Caco-2 (cell line): Measurements from ENCODE around the gene AP2A2. TPM values are rescaled to one million over a fixed set of nuclear protein-coding genes. Genes with fewer than 3 reads are reported as not detected.
A peak's percentile ranks its signal among the peaks of the same experiment; 100 is the strongest.

Experiments used
- BruUV-seq: library from RNA; stranded (reverse); fragments of 400-500 nt; replicated peaks from 2 replicates; lab custom pipeline; 2021; lab: Mats Ljungman, UMichigan
- CTCF ChIA-PET: fragments of 300-600 bp; sonication (Branson Sonifier 250); formaldehyde crosslinking; loops from one replicate; lab custom pipeline; 2022; ENCODE audit warnings: antibody characterized with exemption; lab: Charles Lee
- POLR2A ChIA-PET: fragments of 300-600 bp; sonication (Branson Sonifier 250); formaldehyde crosslinking; loops from one replicate; lab custom pipeline; 2022; ENCODE audit warnings: antibody characterized with exemption; lab: Charles Lee
- DNase-seq, 2 experiments: peaks; one replicate each; pipeline versions ENCODE4 v3.0.0 to v3.0.0-alpha.2; 2020 to 2022
- H3K27me3 ChIP-seq: replicated peaks from 2 replicates; pipeline ENCODE4 v1.6.0; 2011; ENCODE audit warnings: low read length; ENCODE audit not compliant: control insufficient read depth, insufficient read depth
- H3K36me3 ChIP-seq: 2 replicates; pipeline ENCODE4 v1.5.1; 2011; ENCODE audit warnings: low read length; ENCODE audit not compliant: control insufficient read depth, insufficient read depth
- H3K4me1 ChIP-seq: fragments of 250-450 bp; sonication (Bioruptor Pico); 2 replicates; pipeline ENCODE4 v1.5.1; 2020; ENCODE audit warnings: mild to moderate bottlenecking
- H3K4me3 ChIP-seq: 2 replicates; pipeline ENCODE4 v1.5.1; 2011; ENCODE audit warnings: low read depth, mild to moderate bottlenecking, control low read depth, low read length
- H3K9me3 ChIP-seq: fragments of 250-450 bp; sonication (Bioruptor Pico); 2 replicates; pipeline ENCODE4 v1.5.1; 2020; ENCODE audit warnings: mild to moderate bottlenecking, moderate library complexity
- H3K27ac Mint-ChIP-seq: one replicate; pipeline ENCODE4 v1.8.0; 2022; ENCODE audit warnings: mixed read lengths; ENCODE audit not compliant: unreplicated experiment
- H3K27me3 Mint-ChIP-seq: one replicate; pipeline ENCODE4 v1.8.0; 2022; ENCODE audit warnings: mixed read lengths; ENCODE audit not compliant: insufficient read depth, unreplicated experiment
- H3K36me3 Mint-ChIP-seq: one replicate; pipeline ENCODE4 v1.8.0; 2022; ENCODE audit warnings: mild to moderate bottlenecking, mixed read lengths; ENCODE audit not compliant: insufficient read depth, unreplicated experiment
- H3K4me1 Mint-ChIP-seq: one replicate; pipeline ENCODE4 v1.8.0; 2022; ENCODE audit warnings: low read depth, mixed read lengths; ENCODE audit not compliant: unreplicated experiment
- H3K4me3 Mint-ChIP-seq: one replicate; pipeline ENCODE4 v1.8.0; 2022; ENCODE audit warnings: mild to moderate bottlenecking, moderate library complexity, mixed read lengths; ENCODE audit not compliant: unreplicated experiment
- H3K9me3 Mint-ChIP-seq: one replicate; pipeline ENCODE4 v1.8.0; 2022; ENCODE audit warnings: mixed read lengths; ENCODE audit not compliant: unreplicated experiment
- intact Hi-C: fragments of 100-400 bp; cut with micrococcal nuclease; formaldehyde crosslinking; loops from one replicate; pipeline ENCODE4 v1.10.0; 2022; ENCODE audit not compliant: unreplicated experiment
- total RNA-seq: library from RNA; stranded (reverse); gene quantifications from 2 replicates; pipeline ENCODE4 v1.2.3, GENCODE V29; 2022
- TF ChIP-seq, protein P1 (sequence below), 2 experiments: fragments of 200-600 bp in 1 of 2; IDR thresholded peaks; 1 replicate in 1 of 2; 2 replicates in 1 of 2; pipeline versions ENCODE4 v1.5.1 to v1.8.0; 2011 to 2022; ENCODE audit warnings: antibody characterized with exemption in 1 of 2, control low read depth in 1 of 2, inconsistent platforms in 1 of 2, low read depth in 1 of 2, low read length in 1 of 2, mild to moderate bottlenecking in 1 of 2, moderate library complexity in 1 of 2; ENCODE audit not compliant: insufficient read depth in 1 of 2, severe bottlenecking in 1 of 2, unreplicated experiment in 1 of 2

The AP2A2 gene
- total RNA-seq, 1 experiment from 2014 or later, result 130 TPM

GRCh38 chr11:995752-996420 lies 70.2 kb downstream of the AP2A2 start:
- H3K4me1 Mint-ChIP-seq, result peaks cover 9% of the 10 kb centered on the region
- DNase-seq, result no peak
- H3K27me3 Mint-ChIP-seq, result no peaks in the 10 kb centered on the region
- no peaks in the 10 kb centered on the region for H3K9me3 Mint-ChIP-seq
- intact Hi-C loops, result no loop called here
- H3K27ac Mint-ChIP-seq, result peak overlapping the region; percentile 81
- TF ChIP-seq, protein P1, sequence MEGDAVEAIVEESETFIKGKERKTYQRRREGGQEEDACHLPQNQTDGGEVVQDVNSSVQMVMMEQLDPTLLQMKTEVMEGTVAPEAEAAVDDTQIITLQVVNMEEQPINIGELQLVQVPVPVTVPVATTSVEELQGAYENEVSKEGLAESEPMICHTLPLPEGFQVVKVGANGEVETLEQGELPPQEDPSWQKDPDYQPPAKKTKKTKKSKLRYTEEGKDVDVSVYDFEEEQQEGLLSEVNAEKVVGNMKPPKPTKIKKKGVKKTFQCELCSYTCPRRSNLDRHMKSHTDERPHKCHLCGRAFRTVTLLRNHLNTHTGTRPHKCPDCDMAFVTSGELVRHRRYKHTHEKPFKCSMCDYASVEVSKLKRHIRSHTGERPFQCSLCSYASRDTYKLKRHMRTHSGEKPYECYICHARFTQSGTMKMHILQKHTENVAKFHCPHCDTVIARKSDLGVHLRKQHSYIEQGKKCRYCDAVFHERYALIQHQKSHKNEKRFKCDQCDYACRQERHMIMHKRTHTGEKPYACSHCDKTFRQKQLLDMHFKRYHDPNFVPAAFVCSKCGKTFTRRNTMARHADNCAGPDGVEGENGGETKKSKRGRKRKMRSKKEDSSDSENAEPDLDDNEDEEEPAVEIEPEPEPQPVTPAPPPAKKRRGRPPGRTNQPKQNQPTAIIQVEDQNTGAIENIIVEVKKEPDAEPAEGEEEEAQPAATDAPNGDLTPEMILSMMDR (IDR thresholded peaks at IDR 0.05; ENCODE audit: insufficient read depth in 1 of 2, low read depth in 1 of 2, low read length in 1 of 2, severe bottlenecking in 1 of 2, unreplicated experiment in 1 of 2), result no peak
- H3K4me3 ChIP-seq, result no peak overlapping the region
- H3K27me3 ChIP-seq, result no peaks in the 10 kb centered on the region
- no peaks in the 10 kb centered on the region for H3K9me3 ChIP-seq
- ChIA-PET CTCF (interaction anchor here (0.6 kb wide), 1 partner anchor 30 kb away, joined by 3 read pairs; no protein-coding TSS in a partner anchor), POLR2A (no interaction called here)
- H3K36me3 ChIP-seq, result peaks cover 6% of the 10 kb centered on the region
- peaks cover 81% of the 10 kb centered on the region for H3K36me3 Mint-ChIP-seq
- no TSS peak for BruUV-seq
- H3K4me1 ChIP-seq, result no peaks in the 10 kb centered on the region
- H3K4me3 Mint-ChIP-seq, result no peak overlapping the region

GRCh38 chr11:996681-997080 lies 71.0 kb downstream of the AP2A2 start:
- no peaks in the 10 kb centered on the region for H3K27me3 ChIP-seq
- no peak overlapping the region for H3K4me3 Mint-ChIP-seq
- H3K27me3 Mint-ChIP-seq, result no peaks in the 10 kb centered on the region
- TF ChIP-seq, protein P1 (IDR thresholded peaks at IDR 0.05; ENCODE audit: insufficient read depth in 1 of 2, low read depth in 1 of 2, low read length in 1 of 2, severe bottlenecking in 1 of 2, unreplicated experiment in 1 of 2), result no peak
- ChIA-PET CTCF (no interaction called here), POLR2A (no interaction called here)
- no peaks in the 10 kb centered on the region for H3K4me1 ChIP-seq
- H3K4me1 Mint-ChIP-seq, result peaks cover 13% of the 10 kb centered on the region
- DNase-seq, result no peak
- no TSS peak for BruUV-seq
- no peaks in the 10 kb centered on the region for H3K9me3 Mint-ChIP-seq
- peaks cover 81% of the 10 kb centered on the region for H3K36me3 Mint-ChIP-seq
- intact Hi-C loops, result no loop called here
- no peak overlapping the region for H3K27ac Mint-ChIP-seq
- no peaks in the 10 kb centered on the region for H3K9me3 ChIP-seq
- H3K4me3 ChIP-seq, result no peak overlapping the region
- peaks cover 7% of the 10 kb centered on the region for H3K36me3 ChIP-seq

DNA sequence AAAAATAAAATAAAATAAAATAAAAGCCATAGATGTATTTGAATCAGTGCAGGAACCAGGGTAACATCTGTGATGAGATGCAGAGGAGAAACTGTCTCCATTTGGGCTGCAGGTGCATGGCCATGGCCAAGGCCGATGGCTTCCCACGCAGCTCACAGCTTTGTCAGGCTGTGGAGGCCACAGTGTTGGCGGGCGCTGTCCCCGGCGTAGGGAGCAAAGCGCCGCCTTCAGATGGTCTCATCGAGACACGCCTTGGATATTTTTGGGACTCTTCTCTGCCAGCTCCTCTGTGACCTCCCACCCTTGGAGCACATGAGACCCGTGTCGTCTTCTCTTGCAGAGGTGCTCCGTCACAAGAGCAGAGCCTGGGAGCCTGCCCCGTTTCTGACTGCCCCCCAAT lies 72.2 kb downstream of the AP2A2 start:
- intact Hi-C loops, result no loop called here
- H3K27ac Mint-ChIP-seq, result no peak overlapping the region
- TF ChIP-seq, protein P1 (IDR thresholded peaks at IDR 0.05; ENCODE audit: insufficient read depth in 1 of 2, low read depth in 1 of 2, low read length in 1 of 2, severe bottlenecking in 1 of 2, unreplicated experiment in 1 of 2), result no peak
- no peak for DNase-seq
- CTCF ChIA-PET, result interaction anchor here (0.7 kb wide), 1 partner anchor 87 kb away, joined by 3 read pairs; no protein-coding TSS in a partner anchor
- Histone ChIP-seq H3K4me3 (no peak overlapping the region), H3K4me1 (no peaks in the 10 kb centered on the region), H3K9me3 (no peaks in the 10 kb centered on the region), H3K27me3 (no peaks in the 10 kb centered on the region), H3K36me3 (peaks cover 7% of the 10 kb centered on the region)
- BruUV-seq, result no TSS peak
- no peaks in the 10 kb centered on the region for H3K9me3 Mint-ChIP-seq
- H3K27me3 Mint-ChIP-seq, result no peaks in the 10 kb centered on the region
- peaks cover 81% of the 10 kb centered on the region for H3K36me3 Mint-ChIP-seq
- POLR2A ChIA-PET, result no interaction called here
- H3K4me3 Mint-ChIP-seq, result no peak overlapping the region
- peaks cover 13% of the 10 kb centered on the region for H3K4me1 Mint-ChIP-seq
